Esophagus muscularis mucosa (tissue), 4 donors: ENCODE results near the gene THAP4. TPM values are rescaled to one million over a fixed set of nuclear protein-coding genes. Genes with fewer than 3 reads are reported as not detected.
A peak's percentile ranks its signal among the peaks of the same experiment; 100 is the strongest.

Source experiments
- DNase-seq: peaks from one replicate; pipeline ENCODE4 v3.0.0-alpha.2; 2017; ENCODE audit errors: extremely low spot score
- H3K27ac ChIP-seq, 4 donors: fragments of 200-600 bp; sonication (generic); replicated peaks in 1 of 4; 1 replicate in 3 of 4; 2 replicates in 1 of 4; pipeline ENCODE4 v1.5.1; 2016 to 2019; ENCODE audit warnings: mild to moderate bottlenecking in 1 of 4
- H3K27me3 ChIP-seq, 4 donors: fragments of 200-600 bp; sonication (generic); one replicate each; pipeline versions ENCODE4 v1.5.1 to v1.6.0; 2016 to 2019
- H3K36me3 ChIP-seq, 4 donors: fragments of 200-600 bp; sonication (generic); one replicate each; pipeline ENCODE4 v1.5.1; 2016 to 2019
- H3K4me1 ChIP-seq, 4 donors: fragments of 200-600 bp; sonication (generic); one replicate each; pipeline ENCODE4 v1.5.1; 2016 to 2019
- H3K4me3 ChIP-seq, 4 donors: fragments of 200-600 bp; sonication (generic); 1 replicate in 2 of 4; 2 replicates in 2 of 4; pipeline ENCODE4 v1.5.1; 2016 to 2019; ENCODE audit warnings: mild to moderate bottlenecking in 4 of 4, moderate library complexity in 1 of 4
- H3K9me3 ChIP-seq, 4 donors: fragments of 200-600 bp; sonication (generic); 1 replicate in 3 of 4; 2 replicates in 1 of 4; pipeline ENCODE4 v1.5.1; 2016 to 2019
- CTCF ChIP-seq, 3 experiments: fragments of 200-600 bp in 2 of 3; fragments of 450-650 bp in 1 of 3; sonication (generic) in 2 of 3; IDR thresholded peaks; one replicate each; pipeline ENCODE4 v1.5.1; 2017 to 2019; ENCODE audit warnings: antibody characterized with exemption in 3 of 3, mild to moderate bottlenecking in 2 of 3, moderate library complexity in 1 of 3
- EP300 ChIP-seq: sonication (generic); formaldehyde crosslinking; IDR thresholded peaks from one replicate; pipeline ENCODE4 v1.6.1; 2017; ENCODE audit warnings: antibody characterized with exemption
- POLR2A ChIP-seq: fragments of 450-650 bp; IDR thresholded peaks from one replicate; pipeline ENCODE4 v1.6.1; 2017; ENCODE audit warnings: antibody characterized with exemption, moderate library complexity, mild to moderate bottlenecking, low read depth
- POLR2AphosphoS5 ChIP-seq, 2 donors: sonication (generic); formaldehyde crosslinking; IDR thresholded peaks; one replicate each; pipeline ENCODE4 v1.6.1; 2017; ENCODE audit warnings: antibody characterized with exemption in 2 of 2
- WGBS: methylation state at CpG from one replicate; pipeline ENCODE4 v1.1.5; 2018; 5-methylcytosine and 5-hydroxymethylcytosine counted together
- intact Hi-C: fragments of 100-400 bp; cut with DNase I; formaldehyde crosslinking; loops from one replicate; pipeline ENCODE4 v1.15.1; 2023
- total RNA-seq, 4 donors: library from RNA; depleted of rRNA; stranded (reverse); fragments of >200 nt; gene quantifications; one replicate each; pipeline versions ENCODE4 v1.1.0 to v1.2.1, GENCODE V29; 2016

THAP4 gene
- total RNA-seq, 4 donors from 2014 or later: 37.0 to 69.8 (median 49.6) TPM

- H3K27ac ChIP-seq: peak overlapping the region; percentile 32 to 66 (median 64)
- no peaks in the 10 kb centered on the region for H3K27me3 ChIP-seq
- intact Hi-C loops: no loop called here
- H3K4me3 ChIP-seq: no peak overlapping the region
- peaks cover 44 to 68% (median 55%) of the 10 kb centered on the region in 4 donors for H3K4me1 ChIP-seq
- WGBS: 83% methylated on average over 8 of the region's 8 CpGs
- DNase-seq: no peak
- peaks cover 0 to 6% (median 5%) of the 10 kb centered on the region in 4 donors for H3K36me3 ChIP-seq
- H3K9me3 ChIP-seq: no peaks in the 10 kb centered on the region
- TF ChIP-seq CTCF (IDR thresholded peaks at IDR 0.05) (no peak), POLR2A (no peak), EP300 (no peak), POLR2AphosphoS5 (IDR thresholded peaks at IDR 0.05) (no peak)
These were observed 3.3 kb upstream of the THAP4 start for GRCh38 chr2:241640165-241640795.

DNA sequence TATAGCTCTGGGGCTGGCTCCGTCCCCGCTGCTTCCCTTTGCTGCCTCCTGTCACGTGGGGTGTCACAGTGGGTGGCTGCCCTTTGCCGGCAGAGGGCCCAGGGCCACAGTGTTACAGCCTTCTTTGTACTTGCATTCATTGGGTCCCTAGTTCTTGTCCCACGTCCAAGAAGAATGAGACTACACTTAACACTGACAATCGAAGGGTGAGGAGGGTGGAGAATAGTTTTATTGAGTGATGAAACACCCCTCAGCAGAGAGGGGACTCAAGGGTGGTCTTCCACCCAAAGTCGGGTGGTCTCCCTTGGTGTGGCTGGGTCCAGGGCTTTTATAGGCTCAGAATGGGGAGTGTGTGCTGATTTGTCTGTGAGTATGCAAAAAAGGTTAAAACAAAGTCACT, 2.4 kb upstream of the THAP4 start:
- Histone ChIP-seq H3K4me3 (peak overlapping the region in 3 of 4 donors; percentile 89 to 99 (median 94)), H3K4me1 (peaks cover 47 to 71% (median 63%) of the 10 kb centered on the region in 4 donors), H3K36me3 (peaks cover 0 to 7% (median 4%) of the 10 kb centered on the region in 4 donors), H3K27ac (no peak overlapping the region), H3K9me3 (no peaks in the 10 kb centered on the region), H3K27me3 (no peaks in the 10 kb centered on the region)
- 89% methylated on average over 6 of the region's 7 CpGs for WGBS
- no peak for DNase-seq
- intact Hi-C loops: loop anchor here (5.0 kb wide), 1 partner anchor 43 kb away; no protein-coding TSS in a partner anchor
- TF ChIP-seq POLR2A: no peak

GRCh38 chr2:241638940-241639339, 2.0 kb upstream of the THAP4 start:
- Histone ChIP-seq H3K27me3 (no peaks in the 10 kb centered on the region), H3K4me3 (peak overlapping the region; percentile 89 to 99 (median 94)), H3K4me1 (peaks cover 47 to 75% (median 65%) of the 10 kb centered on the region in 4 donors), H3K9me3 (no peaks in the 10 kb centered on the region), H3K27ac (no peak overlapping the region), H3K36me3 (peaks cover under 1 to 11% (median 5%) of the 10 kb centered on the region in 4 donors)
- TF ChIP-seq POLR2A (no peak), POLR2AphosphoS5 (IDR thresholded peaks at IDR 0.05) (no peak), CTCF (IDR thresholded peaks at IDR 0.05) (no peak), EP300 (no peak)
- intact Hi-C loops: loop anchor here (5.0 kb wide), 1 partner anchor 43 kb away; no protein-coding TSS in a partner anchor
- no peak for DNase-seq
- WGBS: 92% methylated on average over 13 of the region's 14 CpGs

DNA sequence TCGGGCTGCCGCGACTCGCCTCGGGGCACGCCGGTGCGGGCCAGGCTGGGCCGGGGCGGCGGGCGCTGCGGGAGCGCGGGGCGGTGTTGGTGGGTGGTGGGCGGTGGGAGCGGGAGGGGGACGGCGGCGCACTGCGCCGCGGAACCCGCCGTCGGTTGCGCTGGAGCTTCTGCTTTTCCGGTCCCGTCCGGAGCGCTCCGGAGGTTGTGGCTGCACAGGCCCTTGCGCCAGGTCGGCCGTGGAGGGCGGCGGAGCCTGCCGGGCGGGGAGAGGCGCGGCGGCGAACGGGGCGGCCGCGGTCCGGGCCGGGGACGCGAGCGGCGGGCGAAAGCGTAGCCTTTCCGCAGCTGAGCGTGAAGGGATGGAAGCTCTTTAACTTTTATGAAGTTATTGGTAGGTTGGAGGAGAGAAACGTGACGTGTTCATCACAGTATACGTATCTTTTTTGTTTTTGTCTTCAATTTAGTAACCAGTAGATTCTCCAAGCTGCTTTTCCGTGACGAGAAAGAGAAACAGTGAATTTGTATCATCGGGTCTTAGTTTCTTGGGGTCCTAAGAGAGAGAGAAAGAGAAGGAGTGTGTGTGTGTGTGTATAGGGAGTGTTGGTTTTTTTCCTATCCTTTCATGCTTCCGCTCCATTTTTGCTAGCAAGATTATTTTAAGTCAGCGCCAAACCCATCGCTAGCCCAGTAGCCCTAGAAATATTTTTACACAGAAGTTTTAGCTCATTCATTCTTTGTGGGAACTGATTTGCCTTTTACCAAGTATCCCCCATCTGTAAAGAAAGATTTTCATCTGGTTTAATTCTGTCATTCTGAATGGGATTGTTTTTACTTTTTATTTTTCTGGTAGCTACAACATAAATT, 1.1 kb upstream of the THAP4 start:
- peak overlapping the region; percentile 96 to 99 (median 98) for H3K27ac ChIP-seq
- TF ChIP-seq EP300: no peak
- TF ChIP-seq CTCF (IDR thresholded peaks at IDR 0.05): no peak
- TF ChIP-seq POLR2A: no peak
- TF ChIP-seq POLR2AphosphoS5 (IDR thresholded peaks at IDR 0.05): no peak
- H3K4me3 ChIP-seq: peak overlapping the region; percentile 89 to 99 (median 94)
- peaks cover 9 to 20% (median 14%) of the 10 kb centered on the region in 4 donors for H3K36me3 ChIP-seq
- intact Hi-C loops: loop anchor here (5.0 kb wide), 1 partner anchor 44 kb away; no protein-coding TSS in a partner anchor
- H3K9me3 ChIP-seq: no peaks in the 10 kb centered on the region
- peaks cover 47 to 82% (median 65%) of the 10 kb centered on the region in 4 donors for H3K4me1 ChIP-seq
- DNase-seq: no peak
- WGBS: 1% methylated on average over 29 of the region's 67 CpGs
- no peaks in the 10 kb centered on the region for H3K27me3 ChIP-seq
